HepG2 (cell line): Measurements from ENCODE around the gene SH3GL2. TPM values are rescaled to one million over a fixed set of nuclear protein-coding genes. Genes with fewer than 3 reads are reported as not detected.

Experiments used
- ATAC-seq: fragments of 200-7000 bp; cut with Tn5 transposase; 3 replicates; pipeline ENCODE4 v1.9.1; 2020; ENCODE audit warnings: mild to moderate bottlenecking, moderate library complexity
- BruUV-seq: library from RNA; stranded (reverse); fragments of 400-500 nt; replicated peaks from 2 replicates; lab custom pipeline; 2021; lab: Mats Ljungman, UMichigan
- CTCF ChIA-PET: fragments of 300-600 bp; formaldehyde crosslinking; extraction: SDS; loops from one replicate; lab custom pipeline; 2021; ENCODE audit warnings: low total read pairs, inconsistent platforms, low intra/inter-chr PET ratio; lab: Yijun Ruan, JAX
- POLR2A ChIA-PET: fragments of 350-600 bp; sonication (Branson Sonifier 250); formaldehyde crosslinking; loops from one replicate; lab custom pipeline; 2020; ENCODE audit warnings: antibody characterized with exemption, inconsistent platforms; lab: Yijun Ruan, JAX
- DNase-seq: peaks from one replicate; pipeline ENCODE4 v3.0.0-alpha.2; 2015; ENCODE audit warnings: low spot score
- FAIRE-seq: peaks from 3 replicates; lab custom pipeline; 2011; peaks lifted over from hg19 to GRCh38; lab: Jason Lieb, UNC
- H2AFZ ChIP-seq: one replicate; pipeline ENCODE4 v1.6.1; 2011; ENCODE audit warnings: low read length, inconsistent platforms
- H3K27ac ChIP-seq: fragments of 300-600 bp; 3 replicates; pipeline ENCODE4 v1.8.0; 2011; ENCODE audit warnings: mixed run types, mild to moderate bottlenecking, mixed read lengths, low read length, inconsistent platforms; ENCODE audit not compliant: insufficient read depth; ENCODE audit errors: extremely low read length
- H3K27me3 ChIP-seq, 2 experiments: fragments of 200-600 bp in 1 of 2; 2 replicates in 1 of 2; 3 replicates in 1 of 2; pipeline versions ENCODE4 v1.6.0 to v1.8.0; 2011; ENCODE audit warnings: low read length in 2 of 2, mild to moderate bottlenecking in 2 of 2, moderate library complexity in 2 of 2, inconsistent platforms in 1 of 2; ENCODE audit not compliant: insufficient read depth in 2 of 2, control insufficient read depth in 1 of 2
- H3K36me3 ChIP-seq, 2 experiments: fragments of 200-600 bp in 1 of 2; replicated peaks in 1 of 2; 2 replicates in 1 of 2; 3 replicates in 1 of 2; pipeline versions ENCODE4 v1.5.1 to v1.8.0; 2011; ENCODE audit warnings: low read length in 2 of 2, inconsistent platforms in 1 of 2; ENCODE audit not compliant: insufficient read depth in 2 of 2, control insufficient read depth in 1 of 2
- H3K4me1 ChIP-seq: 2 replicates; pipeline ENCODE4 v1.5.1; 2012; ENCODE audit warnings: low read length, inconsistent platforms; ENCODE audit not compliant: insufficient read depth
- H3K4me2 ChIP-seq: 2 replicates; pipeline ENCODE4 v1.6.0; 2011; ENCODE audit warnings: low read depth, low read length, inconsistent platforms
- H3K4me3 ChIP-seq, 3 experiments: fragments of 200-600 bp in 1 of 3; sonication (generic), shearing (Covaris generic) in 1 of 3; replicated peaks in 1 of 3; 2 replicates each; pipeline ENCODE4 v1.5.1; 2011 to 2016; ENCODE audit warnings: low read length in 3 of 3, inconsistent platforms in 2 of 3, low read depth in 2 of 3, mild to moderate bottlenecking in 2 of 3, control low read depth in 1 of 3, mixed read lengths in 1 of 3; ENCODE audit not compliant: insufficient read depth in 1 of 3
- H3K79me2 ChIP-seq: one replicate; pipeline ENCODE4 v1.6.1; 2011; ENCODE audit warnings: low read length, inconsistent platforms; ENCODE audit not compliant: insufficient read depth
- H3K9ac ChIP-seq: 2 replicates; pipeline ENCODE4 v1.6.0; 2011; ENCODE audit warnings: mild to moderate bottlenecking, low read depth, low read length, inconsistent platforms; ENCODE audit not compliant: insufficient read depth
- H3K9me3 ChIP-seq: 2 replicates; pipeline ENCODE4 v1.5.1; 2012; ENCODE audit warnings: mild to moderate bottlenecking, low read length
- H4K20me1 ChIP-seq: 2 replicates; pipeline ENCODE4 v1.6.0; 2011; ENCODE audit warnings: inconsistent platforms, mild to moderate bottlenecking, low read length, moderate library complexity; ENCODE audit not compliant: insufficient read depth
- HNF4G ChIP-seq, 2 experiments: sonication (generic) in 1 of 2; formaldehyde crosslinking in 1 of 2; IDR thresholded peaks; 2 replicates each; pipeline versions ENCODE4 v1.4.0 to v1.6.1; 2011 to 2020; ENCODE audit warnings: borderline replicate concordance in 2 of 2, low read depth in 2 of 2, mild to moderate bottlenecking in 2 of 2, low read length in 1 of 2, missing genetic modification reagents in 1 of 2, moderate library complexity in 1 of 2
- IRX3 ChIP-seq: sonication (generic); formaldehyde crosslinking; IDR thresholded peaks from 2 replicates; pipeline ENCODE4 v1.8.1; 2023; ENCODE audit warnings: mild to moderate bottlenecking, low read depth, missing genetic modification reagents, borderline replicate concordance
- RBFOX2 ChIP-seq: fragments of 200-400 bp; formaldehyde crosslinking; IDR thresholded peaks from 2 replicates; pipeline ENCODE4 v1.6.1; 2017; ENCODE audit warnings: low read depth, mild to moderate bottlenecking, low read length
- STAT5B ChIP-seq: sonication (generic); formaldehyde crosslinking; IDR thresholded peaks from 2 replicates; pipeline ENCODE4 v1.4.0; 2020; ENCODE audit warnings: missing genetic modification reagents
- ZFP62 ChIP-seq: sonication (generic); formaldehyde crosslinking; IDR thresholded peaks from 2 replicates; pipeline ENCODE4 v1.4.0; 2020; ENCODE audit warnings: missing genetic modification reagents
- ZNF251 ChIP-seq: sonication (generic); formaldehyde crosslinking; IDR thresholded peaks from 2 replicates; pipeline ENCODE4 v1.9.0; 2021; ENCODE audit warnings: mild to moderate bottlenecking, missing genetic modification reagents
- ZNF382 ChIP-seq: sonication (generic); formaldehyde crosslinking; IDR thresholded peaks from 2 replicates; pipeline ENCODE4 v1.5.0; 2020; ENCODE audit warnings: missing genetic modification reagents, mild to moderate bottlenecking, borderline replicate concordance
- ZNF780A ChIP-seq: sonication (generic); formaldehyde crosslinking; IDR thresholded peaks from 2 replicates; pipeline ENCODE4 v1.8.0; 2022; ENCODE audit warnings: mild to moderate bottlenecking, missing genetic modification reagents, moderate library complexity
- WGBS: methylation state at CpG from one replicate; pipeline ENCODE4 v1.1.6; 2017; ENCODE audit warnings: low lambda C conversion rate; 5-methylcytosine and 5-hydroxymethylcytosine counted together
- in situ Hi-C: cut with HindIII; loops from 2 replicates; pipeline ENCODE4 v1.10.0; 2017; ENCODE audit warnings: low pct_unique_long_range_greater_than_20kb; ENCODE audit not compliant: extremely low pct_ligation_motif_present
- intact Hi-C: fragments of 100-400 bp; cut with micrococcal nuclease; formaldehyde crosslinking; loops from one replicate; pipeline ENCODE4 v1.10.0; 2022; ENCODE audit not compliant: unreplicated experiment
- polyA plus RNA-seq, 8 experiments: library from polyadenylated mRNA; depleted of rRNA in 3 of 8; stranded (reverse) in 7 of 8; unstranded in 1 of 8; fragments of >200 nt; fragmentation: Illumina TruSeq in 4 of 8; extraction: Trizol in 4 of 8; gene quantifications; 2 replicates each; pipeline versions ENCODE4 v1.2.1 to v1.2.3, GENCODE V29; 2011 to 2016; ENCODE audit warnings: low read depth in 4 of 8, missing spikeins in 1 of 8, mixed read lengths in 1 of 8; ENCODE audit not compliant: insufficient read depth in 1 of 8
- total RNA-seq, 5 experiments: library from RNA; depleted of rRNA; stranded (reverse); fragments of >200 nt; fragmentation: Illumina TruSeq; extraction: Trizol; gene quantifications; 2 replicates each; pipeline ENCODE4 v1.2.3, GENCODE V29; 2016; ENCODE audit warnings: low read depth in 1 of 5
- TF ChIP-seq, protein P1 (sequence below): sonication (generic); formaldehyde crosslinking; IDR thresholded peaks from 2 replicates; pipeline ENCODE4 v1.4.0; 2020; ENCODE audit warnings: mild to moderate bottlenecking, missing genetic modification reagents
- TF ChIP-seq, protein P2 (sequence below): sonication (generic); formaldehyde crosslinking; IDR thresholded peaks from 2 replicates; pipeline ENCODE4 v1.4.0; 2020; ENCODE audit warnings: missing genetic modification reagents, borderline replicate concordance
- TF ChIP-seq, protein P3 (sequence below), 2 experiments: fragments of 450-650 bp in 1 of 2; sonication (generic) in 1 of 2; formaldehyde crosslinking; IDR thresholded peaks; 2 replicates each; pipeline versions ENCODE4 v1.5.0 to v1.8.0; 2020 to 2022; ENCODE audit warnings: mild to moderate bottlenecking in 1 of 2, missing genetic modification reagents in 1 of 2

Gene SH3GL2
- total and polyA plus RNA-seq, 2 of the 13 experiments (the other 11 are each of a cell fraction or from before 2014, with no cell fraction given) = 0.04 TPM; not detected in 1

DNA sequence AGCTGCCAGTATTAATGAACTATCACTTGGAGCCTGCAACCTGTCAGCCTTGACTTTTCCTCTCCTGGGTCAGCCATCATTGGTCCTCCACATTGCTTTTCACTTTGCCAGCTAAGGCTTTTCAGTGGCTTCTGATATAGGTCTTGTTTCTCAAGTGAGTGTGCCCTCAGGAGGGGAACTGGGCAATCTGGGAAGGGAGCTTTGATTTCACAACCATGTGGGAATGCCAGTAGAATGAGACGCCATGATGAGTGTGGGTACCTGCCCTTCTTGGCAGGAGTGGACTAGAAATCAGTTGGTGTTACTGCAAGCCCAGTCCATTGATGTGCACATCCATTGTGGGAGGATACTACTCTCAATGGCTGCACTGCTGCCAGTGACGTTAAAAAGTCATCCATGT is 54.1 kb downstream of the SH3GL2 start:
- DNase-seq = no peak
- Histone ChIP-seq H3K4me1 (no peaks in the 10 kb centered on the region), H4K20me1 (no peaks in the 10 kb centered on the region), H3K9ac (no peak overlapping the region), H2AFZ (no peak overlapping the region), H3K27me3 (no peaks in the 10 kb centered on the region), H3K27ac (no peak overlapping the region), H3K4me2 (no peak overlapping the region), H3K79me2 (no peaks in the 10 kb centered on the region), H3K36me3 (no peaks in the 10 kb centered on the region), H3K4me3 (no peak overlapping the region), H3K9me3 (no peaks in the 10 kb centered on the region)
- ATAC-seq = no peak
- POLR2A ChIA-PET = no interaction called here
- 4% methylated on average over 2 of the region's 2 CpGs for WGBS
- in situ Hi-C loops (no loop called here), intact Hi-C loops (no loop called here)
- BruUV-seq = no TSS peak
- CTCF ChIA-PET = no interaction called here
- no peak for FAIRE-seq
- TF ChIP-seq STAT5B (CRISPR knock-in tag) (no peak), ZNF382 (no peak), ZNF251 (no peak), IRX3 (no peak), ZNF780A (no peak), RBFOX2 (no peak), ZFP62 (CRISPR knock-in tag) (no peak), HNF4G (IDR thresholded peaks at IDR 0.05; ENCODE audit: borderline replicate concordance, low read depth, low read length) (no peak), HNF4G (CRISPR knock-in tag; IDR thresholded peaks at IDR 0.05; ENCODE audit: borderline replicate concordance, low read depth) (no peak)
- TF ChIP-seq, protein P1, sequence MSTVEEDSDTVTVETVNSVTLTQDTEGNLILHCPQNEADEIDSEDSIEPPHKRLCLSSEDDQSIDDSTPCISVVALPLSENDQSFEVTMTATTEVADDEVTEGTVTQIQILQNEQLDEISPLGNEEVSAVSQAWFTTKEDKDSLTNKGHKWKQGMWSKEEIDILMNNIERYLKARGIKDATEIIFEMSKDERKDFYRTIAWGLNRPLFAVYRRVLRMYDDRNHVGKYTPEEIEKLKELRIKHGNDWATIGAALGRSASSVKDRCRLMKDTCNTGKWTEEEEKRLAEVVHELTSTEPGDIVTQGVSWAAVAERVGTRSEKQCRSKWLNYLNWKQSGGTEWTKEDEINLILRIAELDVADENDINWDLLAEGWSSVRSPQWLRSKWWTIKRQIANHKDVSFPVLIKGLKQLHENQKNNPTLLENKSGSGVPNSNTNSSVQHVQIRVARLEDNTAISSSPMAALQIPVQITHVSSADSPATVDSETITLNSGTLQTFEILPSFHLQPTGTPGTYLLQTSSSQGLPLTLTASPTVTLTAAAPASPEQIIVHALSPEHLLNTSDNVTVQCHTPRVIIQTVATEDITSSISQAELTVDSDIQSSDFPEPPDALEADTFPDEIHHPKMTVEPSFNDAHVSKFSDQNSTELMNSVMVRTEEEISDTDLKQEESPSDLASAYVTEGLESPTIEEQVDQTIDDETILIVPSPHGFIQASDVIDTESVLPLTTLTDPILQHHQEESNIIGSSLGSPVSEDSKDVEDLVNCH = no peak
- TF ChIP-seq, protein P2, sequence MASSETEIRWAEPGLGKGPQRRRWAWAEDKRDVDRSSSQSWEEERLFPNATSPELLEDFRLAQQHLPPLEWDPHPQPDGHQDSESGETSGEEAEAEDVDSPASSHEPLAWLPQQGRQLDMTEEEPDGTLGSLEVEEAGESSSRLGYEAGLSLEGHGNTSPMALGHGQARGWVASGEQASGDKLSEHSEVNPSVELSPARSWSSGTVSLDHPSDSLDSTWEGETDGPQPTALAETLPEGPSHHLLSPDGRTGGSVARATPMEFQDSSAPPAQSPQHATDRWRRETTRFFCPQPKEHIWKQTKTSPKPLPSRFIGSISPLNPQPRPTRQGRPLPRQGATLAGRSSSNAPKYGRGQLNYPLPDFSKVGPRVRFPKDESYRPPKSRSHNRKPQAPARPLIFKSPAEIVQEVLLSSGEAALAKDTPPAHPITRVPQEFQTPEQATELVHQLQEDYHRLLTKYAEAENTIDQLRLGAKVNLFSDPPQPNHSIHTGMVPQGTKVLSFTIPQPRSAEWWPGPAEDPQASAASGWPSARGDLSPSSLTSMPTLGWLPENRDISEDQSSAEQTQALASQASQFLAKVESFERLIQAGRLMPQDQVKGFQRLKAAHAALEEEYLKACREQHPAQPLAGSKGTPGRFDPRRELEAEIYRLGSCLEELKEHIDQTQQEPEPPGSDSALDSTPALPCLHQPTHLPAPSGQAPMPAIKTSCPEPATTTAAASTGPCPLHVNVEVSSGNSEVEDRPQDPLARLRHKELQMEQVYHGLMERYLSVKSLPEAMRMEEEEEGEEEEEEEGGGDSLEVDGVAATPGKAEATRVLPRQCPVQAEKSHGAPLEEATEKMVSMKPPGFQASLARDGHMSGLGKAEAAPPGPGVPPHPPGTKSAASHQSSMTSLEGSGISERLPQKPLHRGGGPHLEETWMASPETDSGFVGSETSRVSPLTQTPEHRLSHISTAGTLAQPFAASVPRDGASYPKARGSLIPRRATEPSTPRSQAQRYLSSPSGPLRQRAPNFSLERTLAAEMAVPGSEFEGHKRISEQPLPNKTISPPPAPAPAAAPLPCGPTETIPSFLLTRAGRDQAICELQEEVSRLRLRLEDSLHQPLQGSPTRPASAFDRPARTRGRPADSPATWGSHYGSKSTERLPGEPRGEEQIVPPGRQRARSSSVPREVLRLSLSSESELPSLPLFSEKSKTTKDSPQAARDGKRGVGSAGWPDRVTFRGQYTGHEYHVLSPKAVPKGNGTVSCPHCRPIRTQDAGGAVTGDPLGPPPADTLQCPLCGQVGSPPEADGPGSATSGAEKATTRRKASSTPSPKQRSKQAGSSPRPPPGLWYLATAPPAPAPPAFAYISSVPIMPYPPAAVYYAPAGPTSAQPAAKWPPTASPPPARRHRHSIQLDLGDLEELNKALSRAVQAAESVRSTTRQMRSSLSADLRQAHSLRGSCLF = no peak
- TF ChIP-seq, protein P3, sequence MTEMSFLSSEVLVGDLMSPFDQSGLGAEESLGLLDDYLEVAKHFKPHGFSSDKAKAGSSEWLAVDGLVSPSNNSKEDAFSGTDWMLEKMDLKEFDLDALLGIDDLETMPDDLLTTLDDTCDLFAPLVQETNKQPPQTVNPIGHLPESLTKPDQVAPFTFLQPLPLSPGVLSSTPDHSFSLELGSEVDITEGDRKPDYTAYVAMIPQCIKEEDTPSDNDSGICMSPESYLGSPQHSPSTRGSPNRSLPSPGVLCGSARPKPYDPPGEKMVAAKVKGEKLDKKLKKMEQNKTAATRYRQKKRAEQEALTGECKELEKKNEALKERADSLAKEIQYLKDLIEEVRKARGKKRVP (CRISPR knock-in tag; IDR thresholded peaks at IDR 0.05) = no peak
